HUES48 (cell line): ENCODE measurements around the gene KCNC1.

Experiments
- H3K27ac ChIP-seq: one replicate; pipeline ENCODE4 v1.7.0; 2013; ENCODE audit warnings: low read depth, low read length, inconsistent platforms
- H3K27me3 ChIP-seq: 2 replicates; pipeline ENCODE4 v1.6.1; 2013; ENCODE audit warnings: mild to moderate bottlenecking, low read length; ENCODE audit not compliant: control insufficient read depth, insufficient read depth
- H3K36me3 ChIP-seq: 2 replicates; pipeline ENCODE4 v1.6.1; 2013; ENCODE audit warnings: low read length; ENCODE audit not compliant: control insufficient read depth, insufficient read depth
- H3K4me1 ChIP-seq: 2 replicates; pipeline ENCODE4 v1.6.1; 2013; ENCODE audit warnings: mild to moderate bottlenecking, low read length; ENCODE audit not compliant: control insufficient read depth, insufficient read depth
- H3K4me3 ChIP-seq: 2 replicates; pipeline ENCODE4 v1.5.1; 2013; ENCODE audit warnings: mild to moderate bottlenecking, low read depth, low read length
- H3K9ac ChIP-seq: 2 replicates; pipeline ENCODE4 v1.6.1; 2013; ENCODE audit warnings: mild to moderate bottlenecking, low read depth, low read length, moderate library complexity
- H3K9me3 ChIP-seq: 2 replicates; pipeline ENCODE4 v1.6.1; 2013; ENCODE audit warnings: low read length; ENCODE audit not compliant: control insufficient read depth, insufficient read depth

KCNC1 gene

GRCh38 chr11:17718015-17718414 is 16.6 kb upstream of the KCNC1 start:
- Histone ChIP-seq H3K9me3 (no peaks in the 10 kb centered on the region), H3K36me3 (no peaks in the 10 kb centered on the region), H3K4me1 (peaks cover 3% of the 10 kb centered on the region), H3K27me3 (peaks cover 100% of the 10 kb centered on the region), H3K4me3 (no peak overlapping the region), H3K9ac (no peak overlapping the region), H3K27ac (no peak overlapping the region)

GRCh38 chr11:17718510-17718962 is 16.0 kb upstream of the KCNC1 start:
- H3K27ac ChIP-seq = no peak overlapping the region
- H3K9me3 ChIP-seq = no peaks in the 10 kb centered on the region
- H3K27me3 ChIP-seq = peaks cover 100% of the 10 kb centered on the region
- H3K9ac ChIP-seq = no peak overlapping the region
- no peaks in the 10 kb centered on the region for H3K36me3 ChIP-seq
- H3K4me1 ChIP-seq = peaks cover 3% of the 10 kb centered on the region
- H3K4me3 ChIP-seq = peak overlapping the region; percentile 44

- Histone ChIP-seq H3K4me3 (peak within 1 kb of the TSS; percentile 44), H3K4me1 (peaks cover 3% of the 10 kb centered on the region), H3K36me3 (no peaks in the 10 kb centered on the region), H3K27me3 (peaks cover 100% of the 10 kb centered on the region), H3K9ac (no peak within 1 kb of the TSS), H3K9me3 (no peaks in the 10 kb centered on the region), H3K27ac (no peak within 1 kb of the TSS)
These were observed 15.3 kb upstream of the KCNC1 start, which contains the start of gene MYOD1 for GRCh38 chr11:17719028-17719937. MYOD1 (plus strand) TSS chr11:17719571; CDS start chr11:17719783, 212 bp downstream.

- Histone ChIP-seq H3K9ac (no peak overlapping the region), H3K4me3 (peak overlapping the region; percentile 36; the same call in 1 of the 2 replicates), H3K4me1 (peaks cover 3% of the 10 kb centered on the region), H3K36me3 (no peaks in the 10 kb centered on the region), H3K9me3 (no peaks in the 10 kb centered on the region), H3K27me3 (peaks cover 98% of the 10 kb centered on the region), H3K27ac (no peak overlapping the region)
These were observed 14.4 kb upstream of the KCNC1 start for GRCh38 chr11:17719938-17720795.

- H3K36me3 ChIP-seq = no peaks in the 10 kb centered on the region
These were observed 13.8 kb upstream of the KCNC1 start for GRCh38 chr11:17720796-17721171.

GRCh38 chr11:17721242-17721999 is 13.2 kb upstream of the KCNC1 start:
- H3K36me3 ChIP-seq = no peaks in the 10 kb centered on the region

More at GRCh38 chr11:17720796-17721171, 13.8 kb upstream of the KCNC1 start:
- H3K9ac ChIP-seq = no peak overlapping the region
- peaks cover 98% of the 10 kb centered on the region for H3K27me3 ChIP-seq
- H3K4me3 ChIP-seq = peak overlapping the region; percentile 36
- H3K27ac ChIP-seq = no peak overlapping the region
- H3K4me1 ChIP-seq = peaks cover 3% of the 10 kb centered on the region
- no peaks in the 10 kb centered on the region for H3K9me3 ChIP-seq

GRCh38 chr11:17722000-17722643 is 12.5 kb upstream of the KCNC1 start:
- no peak overlapping the region for H3K27ac ChIP-seq
- peaks cover 96% of the 10 kb centered on the region for H3K27me3 ChIP-seq
- H3K9ac ChIP-seq = no peak overlapping the region
- no peaks in the 10 kb centered on the region for H3K9me3 ChIP-seq
- H3K36me3 ChIP-seq = no peaks in the 10 kb centered on the region
- H3K4me3 ChIP-seq = no peak overlapping the region
- H3K4me1 ChIP-seq = peaks cover 3% of the 10 kb centered on the region

More at GRCh38 chr11:17721242-17721999, 13.2 kb upstream of the KCNC1 start:
- H3K4me3 ChIP-seq = peak overlapping the region; percentile 36
- H3K9ac ChIP-seq = no peak overlapping the region
- peaks cover 3% of the 10 kb centered on the region for H3K4me1 ChIP-seq
- H3K27me3 ChIP-seq = peaks cover 96% of the 10 kb centered on the region
- no peak overlapping the region for H3K27ac ChIP-seq
- no peaks in the 10 kb centered on the region for H3K9me3 ChIP-seq

- H3K9ac ChIP-seq = no peak overlapping the region
- no peak overlapping the region for H3K4me3 ChIP-seq
- peaks cover 83% of the 10 kb centered on the region for H3K27me3 ChIP-seq
- H3K27ac ChIP-seq = no peak overlapping the region
- no peaks in the 10 kb centered on the region for H3K9me3 ChIP-seq
- peaks cover 3% of the 10 kb centered on the region for H3K4me1 ChIP-seq
- no peaks in the 10 kb centered on the region for H3K36me3 ChIP-seq
These were observed 10.3 kb upstream of the KCNC1 start for GRCh38 chr11:17724020-17724908.

GRCh38 chr11:17725174-17725573 is 9.4 kb upstream of the KCNC1 start:
- Histone ChIP-seq H3K27ac (no peak overlapping the region), H3K4me1 (peaks cover 3% of the 10 kb centered on the region), H3K27me3 (peaks cover 74% of the 10 kb centered on the region), H3K9me3 (no peaks in the 10 kb centered on the region), H3K36me3 (no peaks in the 10 kb centered on the region), H3K9ac (no peak overlapping the region), H3K4me3 (no peak overlapping the region)
